PC-9 (cell line): ENCODE measurements around the gene CCDC138.

ENCODE experiments used
- EZH2 ChIP-seq: fragments of 200-600 bp; sonication (generic); IDR thresholded peaks from 2 replicates; pipeline ENCODE4 v1.8.0; 2017; ENCODE audit warnings: antibody characterized with exemption, low read depth
- TF ChIP-seq, protein P1 (sequence below): fragments of 200-600 bp; sonication (generic); conservative IDR thresholded peaks from 2 replicates; pipeline ENCODE4 v1.6.1; 2017; ENCODE audit warnings: mixed run types, antibody characterized with exemption, mild to moderate bottlenecking, moderate library complexity

DNA sequence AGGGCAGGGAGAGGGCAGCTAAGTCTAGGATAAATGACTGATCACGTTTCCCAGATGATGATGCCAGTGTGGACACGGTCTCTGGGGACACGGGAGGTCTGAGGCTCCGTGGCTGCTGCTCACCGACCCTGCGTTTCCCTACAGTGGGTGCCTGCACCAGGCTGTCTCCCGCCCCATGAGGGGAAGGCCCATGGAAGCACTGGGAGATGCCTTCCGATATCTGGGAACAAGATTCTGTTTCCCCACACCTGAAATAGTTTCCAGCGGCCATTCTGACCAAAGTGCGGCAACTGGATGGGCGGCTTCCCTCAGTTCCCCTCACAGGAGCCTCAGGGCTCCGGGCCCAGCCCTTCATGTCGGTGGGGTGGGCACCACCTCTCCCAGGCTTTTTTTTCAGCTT lies 119.3 kb downstream of the CCDC138 start:
- TF ChIP-seq, protein P1, sequence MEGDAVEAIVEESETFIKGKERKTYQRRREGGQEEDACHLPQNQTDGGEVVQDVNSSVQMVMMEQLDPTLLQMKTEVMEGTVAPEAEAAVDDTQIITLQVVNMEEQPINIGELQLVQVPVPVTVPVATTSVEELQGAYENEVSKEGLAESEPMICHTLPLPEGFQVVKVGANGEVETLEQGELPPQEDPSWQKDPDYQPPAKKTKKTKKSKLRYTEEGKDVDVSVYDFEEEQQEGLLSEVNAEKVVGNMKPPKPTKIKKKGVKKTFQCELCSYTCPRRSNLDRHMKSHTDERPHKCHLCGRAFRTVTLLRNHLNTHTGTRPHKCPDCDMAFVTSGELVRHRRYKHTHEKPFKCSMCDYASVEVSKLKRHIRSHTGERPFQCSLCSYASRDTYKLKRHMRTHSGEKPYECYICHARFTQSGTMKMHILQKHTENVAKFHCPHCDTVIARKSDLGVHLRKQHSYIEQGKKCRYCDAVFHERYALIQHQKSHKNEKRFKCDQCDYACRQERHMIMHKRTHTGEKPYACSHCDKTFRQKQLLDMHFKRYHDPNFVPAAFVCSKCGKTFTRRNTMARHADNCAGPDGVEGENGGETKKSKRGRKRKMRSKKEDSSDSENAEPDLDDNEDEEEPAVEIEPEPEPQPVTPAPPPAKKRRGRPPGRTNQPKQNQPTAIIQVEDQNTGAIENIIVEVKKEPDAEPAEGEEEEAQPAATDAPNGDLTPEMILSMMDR: no peak
- no peak for TF ChIP-seq EZH2
